Esophagus squamous epithelium (tissue), 4 donors: Measurements from ENCODE around the gene ATP6V0E2.

Experiments
- CTCF ChIP-seq, 6 experiments: fragments of 450-650 bp in 4 of 6; fragments of 200-600 bp in 2 of 6; sonication (generic) in 2 of 6; IDR thresholded peaks; one replicate each; pipeline ENCODE4 v1.5.1; 2016 to 2019; ENCODE audit warnings: antibody characterized with exemption in 6 of 6, mild to moderate bottlenecking in 4 of 6, moderate library complexity in 4 of 6
- POLR2A ChIP-seq, 4 donors: fragments of 450-650 bp; IDR thresholded peaks; one replicate each; pipeline ENCODE4 v1.6.1; 2017; ENCODE audit warnings: antibody characterized with exemption in 4 of 4, mild to moderate bottlenecking in 4 of 4, moderate library complexity in 3 of 4

GRCh38 chr7:149851449-149851848 lies 22.3 kb upstream of the ATP6V0E2 start:
- TF ChIP-seq CTCF (IDR thresholded peaks at IDR 0.05) (no peak), POLR2A (IDR thresholded peaks at IDR 0.05) (no peak)
